ENCODE results near the gene KLKB1. TPM values are rescaled to one million over a fixed set of nuclear protein-coding genes. Genes with fewer than 3 reads are reported as not detected.

KLKB1 gene
- total RNA-seq, 1 experiment from 2014 or later, result not detected

DNA sequence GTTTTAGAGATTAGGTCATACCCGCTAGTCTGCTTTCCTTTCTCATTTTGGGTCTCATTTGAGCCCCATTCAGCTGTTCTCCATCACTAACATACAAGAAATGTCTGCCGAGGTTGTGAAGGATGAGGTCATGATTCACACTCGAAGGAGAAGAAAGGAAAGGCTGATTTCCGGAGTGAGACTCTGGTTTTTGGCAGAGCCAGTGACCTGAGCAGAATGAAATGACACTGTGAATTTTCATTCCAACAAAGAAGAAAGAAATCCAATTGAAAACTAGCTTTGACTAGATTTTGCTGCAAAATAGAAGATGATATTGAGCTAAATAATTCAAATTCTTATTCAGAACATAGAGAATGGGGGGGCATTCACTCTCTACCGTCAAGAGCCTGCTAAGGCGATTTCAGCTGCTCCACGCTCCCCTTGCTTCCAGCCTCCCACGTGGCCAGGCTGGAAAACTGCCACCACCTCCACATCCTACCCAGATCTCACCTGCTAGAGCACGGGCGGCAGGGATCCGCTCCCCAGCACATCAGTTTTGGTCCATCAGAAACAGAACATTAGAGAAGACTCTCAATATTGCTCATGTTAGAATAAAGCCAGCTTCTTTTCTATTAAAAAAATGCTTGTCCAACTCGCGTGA lies 77.7 kb downstream of the KLKB1 start:
- H3K4me1 ChIP-seq, result no peaks in the 10 kb centered on the region
- ChIA-PET POLR2A (no interaction called here), CTCF (no interaction called here)
- DNase-seq, result no peak
- H3K27me3 ChIP-seq (replicated peaks; ENCODE audit: control insufficient read depth, insufficient read depth, low read length), result no peaks in the 10 kb centered on the region
- no peak for TF ChIP-seq CTCF (IDR thresholded peaks at IDR 0.05; ENCODE audit: insufficient read depth in 1 of 2, low read depth in 1 of 2, low read length in 1 of 2, severe bottlenecking in 1 of 2, unreplicated experiment in 1 of 2)
- Mint-ChIP-seq H3K27me3 (ENCODE audit: insufficient read depth, unreplicated experiment) (peaks cover 9% of the 10 kb centered on the region), H3K27ac (ENCODE audit: unreplicated experiment) (no peak overlapping the region), H3K9me3 (ENCODE audit: unreplicated experiment) (no peaks in the 10 kb centered on the region), H3K36me3 (ENCODE audit: insufficient read depth, unreplicated experiment) (no peaks in the 10 kb centered on the region), H3K4me1 (ENCODE audit: low read depth, unreplicated experiment) (no peaks in the 10 kb centered on the region), H3K4me3 (ENCODE audit: unreplicated experiment) (no peak overlapping the region)
- H3K4me3 ChIP-seq (ENCODE audit: low read depth, low read length), result no peak overlapping the region
- no peaks in the 10 kb centered on the region for H3K9me3 ChIP-seq
- intact Hi-C loops (cut with micrococcal nuclease; ENCODE audit: unreplicated experiment), result no loop called here
- no peaks in the 10 kb centered on the region for H3K36me3 ChIP-seq (ENCODE audit: control insufficient read depth, insufficient read depth, low read length)
- BruUV-seq (replicated peaks), result no TSS peak

DNA sequence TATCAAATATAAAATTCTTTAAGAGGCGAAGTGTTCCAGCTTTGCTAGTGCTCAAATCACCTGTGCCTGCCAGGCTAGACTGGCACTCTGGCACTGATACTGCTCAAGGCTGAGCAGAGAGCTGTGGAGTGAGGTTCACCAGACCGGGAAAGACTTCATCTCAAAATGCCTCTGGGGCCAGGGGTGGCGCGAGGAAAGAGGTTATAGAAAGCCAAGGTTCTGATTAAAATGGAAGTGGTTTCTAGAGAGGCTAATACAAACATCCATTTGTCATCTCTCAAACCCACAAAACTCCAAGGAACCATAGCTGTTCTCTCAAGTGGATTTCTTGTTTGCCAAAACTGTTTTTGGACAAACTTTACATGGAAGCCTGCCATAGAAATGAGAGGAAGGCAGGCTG lies 80.2 kb downstream of the KLKB1 start:
- H3K27me3 Mint-ChIP-seq (ENCODE audit: insufficient read depth, unreplicated experiment), result peaks cover 14% of the 10 kb centered on the region
- H3K4me1 Mint-ChIP-seq (ENCODE audit: low read depth, unreplicated experiment), result no peaks in the 10 kb centered on the region
- Histone ChIP-seq H3K4me1 (no peaks in the 10 kb centered on the region), H3K36me3 (ENCODE audit: control insufficient read depth, insufficient read depth, low read length) (no peaks in the 10 kb centered on the region), H3K9me3 (no peaks in the 10 kb centered on the region), H3K4me3 (ENCODE audit: low read depth, low read length) (no peak overlapping the region), H3K27me3 (replicated peaks; ENCODE audit: control insufficient read depth, insufficient read depth, low read length) (no peaks in the 10 kb centered on the region)
- CTCF ChIA-PET, result no interaction called here
- H3K36me3 Mint-ChIP-seq (ENCODE audit: insufficient read depth, unreplicated experiment), result no peaks in the 10 kb centered on the region
- H3K9me3 Mint-ChIP-seq (ENCODE audit: unreplicated experiment), result no peaks in the 10 kb centered on the region
- BruUV-seq (replicated peaks), result no TSS peak
- no peak for TF ChIP-seq CTCF (IDR thresholded peaks at IDR 0.05; ENCODE audit: insufficient read depth in 1 of 2, low read depth in 1 of 2, low read length in 1 of 2, severe bottlenecking in 1 of 2, unreplicated experiment in 1 of 2)
- H3K27ac Mint-ChIP-seq (ENCODE audit: unreplicated experiment), result no peak overlapping the region
- intact Hi-C loops (cut with micrococcal nuclease; ENCODE audit: unreplicated experiment), result no loop called here
- H3K4me3 Mint-ChIP-seq (ENCODE audit: unreplicated experiment), result no peak overlapping the region
- no peak for DNase-seq
- POLR2A ChIA-PET, result no interaction called here

DNA sequence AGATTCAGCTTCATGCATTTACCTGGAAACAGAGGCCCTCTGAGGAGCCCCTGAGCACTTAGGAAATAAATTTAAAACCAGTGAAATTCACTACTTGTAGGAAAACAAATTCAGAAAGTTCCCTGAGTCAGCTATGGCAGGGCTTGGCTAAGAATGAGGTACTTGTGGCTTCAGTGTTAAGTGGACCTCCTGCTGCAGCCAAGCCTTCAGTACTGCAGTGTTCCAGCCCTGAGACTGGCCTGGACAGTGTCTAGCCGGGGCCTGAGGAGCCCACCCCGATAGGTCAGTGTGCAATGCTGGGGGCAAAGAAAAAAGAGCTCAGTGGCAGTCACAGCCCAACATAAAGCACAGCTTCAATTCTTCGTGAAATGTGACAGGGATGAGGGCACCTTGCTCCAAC lies 80.6 kb downstream of the KLKB1 start:
- ChIA-PET CTCF (interaction anchor here (0.5 kb wide), 1 partner anchor 104 kb away, joined by 3 read pairs; no protein-coding TSS in a partner anchor), POLR2A (no interaction called here)
- Histone ChIP-seq H3K4me3 (ENCODE audit: low read depth, low read length) (no peak overlapping the region), H3K4me1 (no peaks in the 10 kb centered on the region), H3K36me3 (ENCODE audit: control insufficient read depth, insufficient read depth, low read length) (no peaks in the 10 kb centered on the region), H3K9me3 (no peaks in the 10 kb centered on the region), H3K27me3 (replicated peaks; ENCODE audit: control insufficient read depth, insufficient read depth, low read length) (no peaks in the 10 kb centered on the region)
- Mint-ChIP-seq H3K4me3 (ENCODE audit: unreplicated experiment) (no peak overlapping the region), H3K4me1 (ENCODE audit: low read depth, unreplicated experiment) (no peaks in the 10 kb centered on the region), H3K27ac (ENCODE audit: unreplicated experiment) (no peak overlapping the region), H3K9me3 (ENCODE audit: unreplicated experiment) (no peaks in the 10 kb centered on the region), H3K36me3 (ENCODE audit: insufficient read depth, unreplicated experiment) (no peaks in the 10 kb centered on the region), H3K27me3 (ENCODE audit: insufficient read depth, unreplicated experiment) (peaks cover 14% of the 10 kb centered on the region)
- BruUV-seq (replicated peaks), result no TSS peak
- intact Hi-C loops (cut with micrococcal nuclease; ENCODE audit: unreplicated experiment), result no loop called here
- DNase-seq, result no peak
- no peak for TF ChIP-seq CTCF (IDR thresholded peaks at IDR 0.05; ENCODE audit: insufficient read depth in 1 of 2, low read depth in 1 of 2, low read length in 1 of 2, severe bottlenecking in 1 of 2, unreplicated experiment in 1 of 2)

Other genes starting within 250 kb of the KLKB1 start
- gene TLR3, start 158.4 kb upstream of the KLKB1 start, total RNA-seq (2022), result 0.42 and 0.57 TPM in 2 replicates
- 5.1 and 6.6 TPM in 2 replicates for gene FAM149A, start 122.8 kb upstream of the KLKB1 start, total RNA-seq (2022)
- 2.1 and 2.7 TPM in 2 replicates for gene CYP4V2, start 35.9 kb upstream of the KLKB1 start, total RNA-seq (2022)
- not detected in 2 replicates for gene F11, start 38.7 kb downstream of the KLKB1 start, total RNA-seq (2022)

Measured in Caco-2 (cell line).